GM12874 (cell line): Measurements from ENCODE around the gene GRIN3A.

Source experiments
- TF ChIP-seq, protein P1 (sequence below): IDR thresholded peaks from 2 replicates; pipeline ENCODE4 v1.5.1; 2011; ENCODE audit warnings: low read depth, mild to moderate bottlenecking, control low read depth, low read length, moderate library complexity; ENCODE audit not compliant: insufficient read depth

Gene GRIN3A

DNA sequence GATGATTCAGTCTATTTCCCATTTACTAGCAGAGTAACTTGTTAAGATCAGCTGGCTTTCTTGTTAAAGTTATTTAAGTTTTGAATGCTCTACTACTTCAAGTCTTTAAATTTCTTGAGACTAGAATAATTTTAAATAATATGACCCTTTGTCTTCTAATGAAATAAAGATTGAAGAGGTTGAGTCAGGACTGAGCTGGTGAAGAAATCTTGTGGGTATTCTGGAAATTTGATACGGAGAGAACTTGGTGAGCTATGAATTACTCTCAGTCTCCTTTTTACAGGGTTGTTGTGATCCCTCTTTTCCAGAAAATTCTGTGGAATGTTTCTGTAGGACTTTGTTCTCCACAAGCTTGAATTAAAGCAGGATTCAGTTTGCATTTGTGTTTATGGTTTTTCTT lies 175.5 kb downstream of the GRIN3A start:
- TF ChIP-seq, protein P1, sequence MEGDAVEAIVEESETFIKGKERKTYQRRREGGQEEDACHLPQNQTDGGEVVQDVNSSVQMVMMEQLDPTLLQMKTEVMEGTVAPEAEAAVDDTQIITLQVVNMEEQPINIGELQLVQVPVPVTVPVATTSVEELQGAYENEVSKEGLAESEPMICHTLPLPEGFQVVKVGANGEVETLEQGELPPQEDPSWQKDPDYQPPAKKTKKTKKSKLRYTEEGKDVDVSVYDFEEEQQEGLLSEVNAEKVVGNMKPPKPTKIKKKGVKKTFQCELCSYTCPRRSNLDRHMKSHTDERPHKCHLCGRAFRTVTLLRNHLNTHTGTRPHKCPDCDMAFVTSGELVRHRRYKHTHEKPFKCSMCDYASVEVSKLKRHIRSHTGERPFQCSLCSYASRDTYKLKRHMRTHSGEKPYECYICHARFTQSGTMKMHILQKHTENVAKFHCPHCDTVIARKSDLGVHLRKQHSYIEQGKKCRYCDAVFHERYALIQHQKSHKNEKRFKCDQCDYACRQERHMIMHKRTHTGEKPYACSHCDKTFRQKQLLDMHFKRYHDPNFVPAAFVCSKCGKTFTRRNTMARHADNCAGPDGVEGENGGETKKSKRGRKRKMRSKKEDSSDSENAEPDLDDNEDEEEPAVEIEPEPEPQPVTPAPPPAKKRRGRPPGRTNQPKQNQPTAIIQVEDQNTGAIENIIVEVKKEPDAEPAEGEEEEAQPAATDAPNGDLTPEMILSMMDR = no peak

- TF ChIP-seq, protein P1 = no peak
Measured at GRCh38 chr9:101561740-101562139, 176.7 kb downstream of the GRIN3A start.

GRCh38 chr9:101543098-101543735 lies 195.2 kb downstream of the GRIN3A start:
- TF ChIP-seq, protein P1 = no peak

- TF ChIP-seq, protein P1 = no peak
Measured at GRCh38 chr9:101540069-101540468, 198.4 kb downstream of the GRIN3A start.

DNA sequence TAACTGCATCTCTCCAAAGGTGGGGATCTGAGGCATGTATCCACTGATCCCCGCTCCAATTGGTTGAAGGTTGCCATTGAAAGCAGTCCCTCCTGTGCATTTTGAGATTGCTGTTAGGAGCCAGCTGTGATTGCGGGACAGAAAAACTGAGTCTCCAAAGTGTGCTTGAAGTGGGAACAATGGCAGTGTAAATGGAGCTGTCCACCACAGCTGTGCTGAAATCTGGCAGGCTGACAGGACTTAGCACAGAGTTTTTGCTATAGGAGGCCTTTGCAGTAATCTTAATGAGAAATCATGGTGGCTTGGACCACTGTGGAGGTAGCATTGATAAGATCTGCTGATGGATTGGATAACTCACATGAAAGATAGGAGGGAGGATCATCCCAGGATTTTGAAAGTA lies 201.5 kb downstream of the GRIN3A start:
- TF ChIP-seq, protein P1 = no peak

DNA sequence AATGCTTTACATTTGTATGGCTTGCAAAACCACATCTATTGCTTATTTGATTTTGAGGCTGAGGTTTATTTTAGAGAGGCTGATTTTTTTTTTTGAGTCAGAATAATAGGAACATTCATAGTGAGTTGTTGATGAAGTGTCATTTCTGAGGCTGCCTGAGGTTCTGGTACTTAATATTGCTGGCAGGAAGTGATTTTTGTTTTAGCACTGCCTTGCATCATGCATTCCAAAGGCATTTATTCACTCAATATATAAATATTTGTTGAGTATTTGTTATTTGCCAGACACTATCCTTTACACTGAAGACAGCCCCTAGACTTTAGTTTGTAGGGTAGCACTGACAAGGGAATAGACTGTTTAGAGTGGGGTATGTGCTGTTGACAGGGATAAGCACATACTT lies 202.1 kb downstream of the GRIN3A start:
- TF ChIP-seq, protein P1 = no peak

DNA sequence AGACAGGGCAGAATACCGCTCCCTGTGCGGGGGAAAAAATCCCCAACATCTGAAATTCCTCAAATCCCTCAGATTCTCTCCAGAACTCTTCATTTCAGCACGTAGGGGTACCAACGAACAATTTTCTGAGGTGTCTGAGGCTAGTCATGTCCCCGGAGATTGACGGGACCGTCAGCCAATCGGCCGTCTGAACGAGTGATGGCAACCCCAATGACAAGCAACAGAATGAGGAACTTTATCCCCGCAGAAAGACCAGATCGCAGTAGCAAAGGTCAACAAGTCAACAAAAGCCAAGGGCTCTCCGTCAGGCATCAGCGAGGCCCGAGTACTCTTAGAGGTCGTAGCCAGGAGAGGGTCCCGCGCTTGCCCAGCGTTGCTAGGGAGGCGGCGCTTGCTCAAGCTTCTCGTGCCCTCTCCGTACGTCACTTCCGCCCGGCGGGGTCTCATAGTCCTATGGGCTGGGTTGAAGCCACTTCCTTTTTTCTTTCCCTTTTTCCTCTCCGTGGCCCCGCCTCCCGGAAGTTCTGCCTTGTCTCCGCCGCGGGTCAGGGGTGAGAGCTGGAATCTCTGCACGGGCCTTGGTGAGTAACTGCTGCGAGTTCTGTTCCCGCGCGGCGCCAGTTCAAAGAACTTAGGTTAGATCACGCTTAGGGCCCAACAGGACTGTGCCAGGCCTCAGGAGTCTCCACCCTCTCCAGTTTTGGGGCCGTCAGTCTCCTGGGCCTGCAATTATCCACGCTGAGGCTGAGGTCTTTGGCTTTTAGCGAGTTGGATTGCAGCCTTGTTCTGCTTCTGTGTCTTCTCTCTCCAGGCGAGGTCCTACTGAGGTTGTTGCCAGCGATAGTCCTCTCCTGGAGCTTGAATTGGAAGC lies 204.9 kb downstream of the GRIN3A start, which contains the start of gene RNF20:
TSS of gene RNF20 (plus strand) at position 520 of the 871 bp plus-strand sequence. CDS start 1,571 bp downstream, outside the sequence.
- TF ChIP-seq, protein P1 = no peak
